ENCODE data around the gene RAPGEF1.

RAPGEF1 gene

DNA sequence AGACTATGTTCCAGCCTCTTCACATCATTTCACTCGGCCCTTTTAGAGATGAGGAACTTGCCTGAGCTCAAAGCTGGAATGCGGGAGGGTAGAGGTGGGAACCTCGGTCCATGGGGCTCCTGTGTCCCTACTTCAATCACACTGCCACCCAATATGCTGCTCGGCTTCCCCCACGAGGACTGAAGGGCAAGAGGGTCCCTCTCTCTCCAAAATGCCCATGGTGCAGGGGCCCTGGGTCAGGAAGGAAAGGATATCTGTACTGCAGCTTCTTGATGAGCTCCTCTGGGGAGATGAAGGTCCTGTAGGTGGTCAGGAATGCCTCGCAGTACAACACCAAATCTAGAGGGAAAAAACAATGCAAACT, 148.0 kb downstream of the RAPGEF1 start:
- DNase-seq (ENCODE audit: low read depth in 2 of 3, low spot score in 1 of 3): no peak

DNA sequence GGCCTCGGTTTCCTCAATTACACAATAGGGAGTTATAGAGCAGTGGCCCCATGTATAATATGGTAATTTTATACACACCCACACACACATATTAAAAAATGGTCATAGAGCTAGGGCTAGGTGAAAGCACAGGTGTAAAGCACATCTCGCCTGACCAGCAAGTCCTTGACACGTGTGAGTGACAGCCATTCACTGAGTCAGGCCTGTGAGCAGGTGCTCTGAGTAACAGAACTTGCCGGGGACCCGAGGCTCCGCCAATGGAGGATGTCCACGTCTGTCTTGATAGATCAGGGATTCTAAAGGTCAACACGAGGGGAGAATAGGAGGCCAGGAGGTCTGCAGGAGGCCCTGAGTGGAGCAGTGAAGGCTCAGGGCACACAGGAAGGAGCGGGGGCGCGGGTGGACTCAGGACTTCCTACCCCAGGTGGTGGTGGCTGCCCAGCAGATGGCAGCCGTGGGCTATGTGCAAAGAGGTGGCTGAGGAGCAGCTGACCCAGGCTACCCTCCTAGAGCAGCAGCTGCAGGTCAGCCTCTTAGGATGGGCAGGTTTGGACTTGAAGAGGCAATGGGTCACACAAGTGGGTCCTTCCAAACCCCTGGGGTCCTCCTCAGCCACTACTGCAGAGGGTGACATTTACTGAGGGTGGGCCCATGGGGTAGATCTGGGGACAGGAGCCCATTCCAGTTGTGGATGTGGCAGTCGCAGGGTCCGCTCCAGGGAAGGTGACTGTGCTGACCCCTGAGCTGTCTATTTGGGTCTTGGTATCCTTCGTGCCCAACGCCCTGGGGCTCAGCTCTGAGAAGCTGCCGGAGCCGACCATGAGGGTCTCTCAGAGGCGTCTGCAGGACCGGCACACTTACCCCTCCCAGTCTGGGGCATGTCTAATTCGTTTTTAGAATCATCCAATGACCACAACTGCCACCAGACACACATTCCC, 148.7 kb downstream of the RAPGEF1 start:
- peak; percentile 50 to 75 (median 68) for DNase-seq (ENCODE audit: low read depth in 2 of 3, low spot score in 1 of 3)

DNA sequence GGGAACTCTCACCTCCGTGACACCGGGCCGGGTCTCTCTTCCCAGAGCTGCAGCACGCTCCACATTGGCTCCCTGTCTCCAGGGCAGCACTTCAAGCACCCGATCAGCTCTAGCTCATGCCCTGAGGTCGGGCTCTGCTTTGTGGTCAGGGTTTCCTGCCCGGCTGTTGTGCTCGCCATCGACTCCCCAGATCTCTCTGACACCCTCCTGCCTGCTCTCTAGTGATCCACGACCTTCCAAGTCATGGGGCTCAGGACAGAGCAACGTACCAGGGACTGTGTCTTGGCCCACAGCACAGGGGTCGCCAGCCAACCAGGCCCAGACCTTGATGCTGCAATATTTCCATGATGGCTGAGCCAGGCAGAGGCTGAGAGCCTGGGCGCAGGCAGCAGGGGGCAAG, 149.4 kb downstream of the RAPGEF1 start:
- DNase-seq (ENCODE audit: low read depth in 2 of 3, low spot score in 1 of 3): no peak

DNA sequence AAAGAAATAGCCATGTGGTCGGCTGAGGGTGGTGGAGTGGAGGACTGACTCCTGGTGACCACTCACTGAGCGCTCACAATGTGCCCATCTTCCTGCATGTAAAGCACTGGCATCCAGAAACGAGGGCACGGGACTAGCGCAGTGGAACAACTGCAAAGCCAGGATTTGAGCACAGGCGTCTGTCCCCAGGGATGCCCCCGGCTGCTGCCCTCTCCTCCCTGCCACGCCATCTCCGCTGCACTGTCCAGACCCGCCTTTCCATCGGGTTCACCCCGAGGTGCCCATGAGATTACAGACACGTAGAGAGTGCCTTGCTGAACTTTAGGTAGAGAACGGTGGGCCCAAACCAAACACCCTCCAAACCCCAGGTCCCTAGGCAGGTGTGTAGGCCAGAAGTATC, 149.9 kb downstream of the RAPGEF1 start:
- no peak for DNase-seq (ENCODE audit: low read depth in 2 of 3, low spot score in 1 of 3)

DNA sequence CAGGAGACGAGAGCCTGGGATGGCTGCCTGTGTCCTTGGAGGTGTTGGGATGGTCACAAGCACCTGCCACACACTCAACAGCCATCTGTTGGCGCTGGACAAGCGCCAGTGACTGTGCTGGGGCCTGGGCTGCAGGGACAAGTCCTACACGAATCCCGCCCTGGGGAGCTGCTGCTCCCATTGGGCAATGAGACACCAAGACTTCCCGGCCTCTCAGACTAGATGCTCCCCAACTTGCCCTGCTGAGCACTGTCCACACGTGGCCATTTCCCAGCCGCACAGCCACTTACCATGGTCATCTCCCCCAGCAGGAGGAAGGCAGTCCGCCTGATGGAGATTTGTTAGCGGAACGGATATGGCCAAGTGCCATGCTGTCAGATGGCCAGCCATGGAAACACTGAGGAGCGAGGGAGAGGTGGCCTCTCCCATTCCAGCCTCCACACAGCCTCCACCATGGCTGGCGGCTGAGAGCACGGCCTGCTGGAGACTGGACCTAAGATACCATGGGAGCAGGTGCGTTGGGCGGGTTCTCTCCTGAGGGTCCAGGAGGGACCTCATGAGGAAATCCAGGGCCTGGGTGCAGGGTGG, 150.7 kb downstream of the RAPGEF1 start:
- no peak for DNase-seq (ENCODE audit: low read depth in 2 of 3, low spot score in 1 of 3)

DNA sequence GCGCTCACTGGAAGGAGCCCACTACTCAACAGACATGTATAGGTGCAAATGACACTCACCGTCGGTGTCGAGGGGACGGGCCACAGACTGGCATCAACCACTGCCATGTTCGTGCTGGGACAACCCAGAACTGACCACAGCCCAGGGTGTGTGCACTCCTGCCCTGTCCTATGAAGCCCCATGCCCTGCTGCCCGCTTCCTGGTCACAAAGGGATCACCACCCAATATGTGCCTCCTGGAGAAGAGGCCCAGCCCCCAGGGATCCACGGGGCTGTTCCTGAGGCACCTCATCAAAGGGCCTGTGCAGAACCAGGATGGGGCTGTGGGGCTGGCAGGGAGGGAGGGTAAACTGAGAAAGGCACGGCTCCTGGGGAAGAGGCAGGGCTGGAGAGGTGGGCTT, 151.5 kb downstream of the RAPGEF1 start:
- DNase-seq (ENCODE audit: low read depth in 2 of 3, low spot score in 1 of 3): no peak

DNA sequence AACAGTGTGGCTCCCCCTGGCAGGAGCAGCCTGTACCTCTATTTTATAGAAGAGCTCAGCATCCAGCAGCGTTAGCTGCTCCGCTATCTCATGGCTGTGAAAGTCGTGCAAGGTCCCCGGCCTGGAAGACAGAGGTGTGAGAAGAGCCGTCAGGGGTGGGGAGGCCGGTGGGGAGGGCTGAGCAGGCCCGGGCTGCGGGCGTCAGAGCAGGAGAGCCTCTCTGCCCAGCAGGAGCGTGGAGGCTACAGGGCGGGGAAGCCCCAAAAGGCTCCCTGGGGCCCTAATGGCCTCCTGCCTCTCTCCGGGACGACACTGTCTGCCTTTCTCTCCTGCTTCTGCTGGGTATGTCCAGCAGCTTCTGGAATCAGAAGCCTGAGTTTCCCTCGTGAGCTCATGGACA, 152.0 kb downstream of the RAPGEF1 start:
- no peak for DNase-seq (ENCODE audit: low read depth in 2 of 3, low spot score in 1 of 3)

DNA sequence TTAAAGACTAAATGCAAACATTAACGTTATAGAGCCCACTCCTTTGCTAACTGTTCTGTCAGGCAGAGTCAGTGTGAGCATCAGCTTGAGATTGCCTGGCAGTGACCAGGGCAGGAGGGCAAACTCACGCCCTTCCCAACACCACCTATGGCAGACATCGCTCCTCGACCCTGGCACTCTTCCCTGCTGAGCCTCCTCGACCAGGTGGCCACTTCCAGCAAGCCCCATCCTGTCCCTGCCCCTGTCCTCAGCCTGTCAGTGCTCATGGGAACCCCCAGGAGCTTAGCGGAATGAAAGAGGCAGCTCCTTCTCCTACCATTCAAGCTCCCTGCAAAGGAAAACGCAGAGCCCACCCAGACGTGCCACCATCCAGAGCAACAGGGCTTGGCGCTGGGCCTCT, 152.5 kb downstream of the RAPGEF1 start:
- no peak for DNase-seq (ENCODE audit: low read depth in 2 of 3, low spot score in 1 of 3)

DNA sequence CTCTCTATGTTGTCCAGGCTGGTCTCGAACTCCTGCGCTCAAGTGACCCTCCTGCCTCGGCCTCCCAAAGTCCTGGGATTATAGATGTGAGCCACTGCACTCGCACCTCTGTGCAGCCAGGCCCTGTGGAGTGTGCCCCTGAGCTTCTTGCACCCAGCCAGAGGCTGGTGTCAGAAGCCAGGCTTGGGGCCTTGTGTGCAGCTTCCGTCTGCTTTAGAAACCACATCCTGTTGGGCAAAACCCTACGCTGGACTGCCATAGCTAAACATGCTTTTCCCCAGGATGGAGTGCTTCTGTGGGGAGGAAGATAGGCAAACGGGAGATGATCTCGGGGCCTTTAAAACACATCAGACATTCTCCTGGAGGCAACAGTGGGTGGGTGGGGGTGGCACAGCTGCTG, 154.5 kb downstream of the RAPGEF1 start:
- DNase-seq (ENCODE audit: low read depth in 2 of 3, low spot score in 1 of 3): peak in 2 of 3 donors; percentile 12 to 23

DNA sequence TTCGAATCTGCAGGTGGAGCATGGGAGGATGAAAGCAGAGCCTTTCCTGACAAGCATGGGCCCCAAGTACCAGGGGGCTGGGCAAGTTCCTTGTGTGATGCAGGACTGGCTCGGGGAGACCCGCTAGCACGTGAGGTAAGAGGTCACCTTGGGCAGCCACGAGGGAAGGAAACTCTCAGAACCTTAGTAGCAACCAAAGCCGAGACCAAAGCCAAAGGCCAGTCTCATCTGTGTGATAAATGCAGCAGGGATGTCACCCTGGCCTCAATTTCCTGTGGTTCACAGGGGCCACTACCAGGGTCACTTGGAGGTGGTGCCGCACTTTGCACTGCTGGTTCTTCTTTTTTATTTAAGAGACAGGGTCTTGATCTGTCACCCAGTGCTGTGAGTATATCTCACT, 155.0 kb downstream of the RAPGEF1 start:
- no peak for DNase-seq (ENCODE audit: low read depth in 2 of 3, low spot score in 1 of 3)

DNA sequence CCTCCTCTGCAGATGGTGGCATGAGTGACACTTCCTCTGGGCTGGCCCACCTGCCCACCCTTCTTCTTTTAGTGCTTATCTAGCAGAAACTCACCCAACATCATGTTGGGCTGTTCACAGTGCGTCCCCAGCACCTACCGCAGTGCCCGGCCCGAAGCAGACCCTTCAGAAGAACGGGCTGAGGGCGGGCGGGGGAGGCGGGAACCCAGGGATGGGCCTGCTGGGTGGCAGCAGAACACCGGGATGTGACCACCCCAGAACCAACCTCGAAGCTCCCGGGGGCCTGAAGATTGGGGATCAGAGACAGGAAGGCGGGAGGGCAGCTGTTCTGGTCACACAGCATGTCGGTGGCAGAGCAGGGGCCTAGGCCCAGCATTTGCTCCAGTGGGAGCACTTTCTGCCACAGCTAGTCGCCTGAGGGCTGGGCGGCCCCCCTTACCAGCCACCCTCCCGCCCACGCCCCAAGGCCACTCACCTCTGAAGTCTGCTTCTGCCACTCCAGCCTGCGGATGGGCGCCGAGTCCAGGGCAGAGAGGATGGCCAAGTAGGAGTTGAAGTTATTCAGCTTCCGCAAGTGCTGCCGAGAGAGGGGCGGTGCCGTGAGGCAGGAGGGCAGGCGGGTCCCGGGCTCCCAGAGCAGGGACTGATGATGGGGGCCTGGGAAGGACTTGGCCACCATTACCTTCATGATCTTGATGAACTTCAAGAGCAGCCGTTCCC, 155.9 kb downstream of the RAPGEF1 start:
- no peak for DNase-seq (ENCODE audit: low read depth in 2 of 3, low spot score in 1 of 3)

DNA sequence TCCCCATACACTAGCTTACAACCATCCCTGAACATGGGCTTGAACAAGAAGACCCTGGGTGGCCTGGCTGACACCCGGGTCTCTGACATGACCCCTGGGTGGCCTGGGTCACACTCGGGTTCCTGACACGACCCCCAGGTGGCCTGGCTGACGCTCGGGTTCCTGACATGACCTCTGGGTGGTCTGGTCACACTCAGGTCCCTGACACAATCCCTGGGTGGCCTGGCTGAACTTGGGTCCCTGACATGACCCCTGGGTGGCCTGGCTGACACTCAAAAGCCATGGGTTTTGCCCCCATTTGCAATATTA, 156.6 kb downstream of the RAPGEF1 start:
- DNase-seq (ENCODE audit: low read depth in 2 of 3, low spot score in 1 of 3): no peak

DNA sequence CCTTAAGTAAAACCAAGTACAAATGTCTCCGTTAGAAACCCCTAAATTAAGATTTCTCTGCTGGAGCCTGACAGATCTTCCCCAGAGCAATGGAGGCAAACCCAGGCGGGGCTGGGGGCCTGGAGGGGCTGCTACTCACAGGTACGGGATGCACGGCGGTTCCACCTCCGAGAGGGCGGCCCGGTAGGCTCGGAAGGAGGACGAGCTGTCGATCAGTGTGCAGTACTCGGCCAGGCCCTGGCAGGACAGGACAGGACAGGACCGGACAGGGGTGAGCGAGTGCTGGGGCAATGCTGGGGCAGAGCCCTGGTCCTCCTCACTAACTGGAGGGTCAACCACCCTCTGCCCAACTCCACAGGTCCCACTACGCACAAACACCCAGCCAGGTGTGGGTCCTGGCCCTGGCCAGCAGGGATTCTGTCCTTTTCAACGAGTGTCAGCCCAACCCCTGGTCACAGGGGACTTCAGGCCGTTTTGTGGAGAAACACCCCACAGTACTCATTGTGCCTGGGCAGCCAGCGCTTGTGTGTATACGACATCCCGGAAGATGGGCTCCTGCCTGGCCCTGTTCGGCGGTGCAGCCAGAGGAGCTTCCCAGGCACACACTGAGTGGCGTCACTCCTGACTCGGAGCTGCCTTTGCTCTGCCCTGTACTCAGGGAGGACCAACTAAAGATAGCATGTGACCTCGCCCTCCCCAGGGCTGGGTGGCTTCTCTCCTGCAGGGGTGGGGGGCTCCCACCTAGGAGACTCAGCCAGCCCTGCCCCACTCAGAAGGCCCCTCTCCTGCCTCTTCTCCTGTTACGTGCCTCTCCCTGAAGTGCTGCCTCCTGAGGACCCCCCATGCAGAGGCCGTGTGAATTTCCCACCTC, 157.2 kb downstream of the RAPGEF1 start:
- no peak for DNase-seq (ENCODE audit: low read depth in 2 of 3, low spot score in 1 of 3)

DNA sequence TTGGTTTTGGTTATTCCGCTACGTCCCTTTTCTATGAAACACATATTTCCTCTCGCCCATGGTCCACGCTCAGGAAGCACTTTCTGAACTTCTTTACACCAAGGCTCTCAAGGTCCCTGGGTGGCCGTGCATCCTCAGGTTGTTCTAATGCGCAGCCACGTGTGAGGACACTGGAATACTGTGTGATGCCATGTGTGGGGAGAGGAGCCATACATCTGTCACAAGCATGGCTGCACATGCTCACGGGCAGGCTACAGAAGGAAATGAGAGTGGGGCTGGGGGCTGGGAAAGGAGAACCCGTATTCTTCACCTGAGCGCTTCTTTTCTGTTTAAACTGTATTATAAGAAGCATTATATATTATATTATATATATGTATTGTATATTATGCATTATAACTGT, 157.8 kb downstream of the RAPGEF1 start:
- DNase-seq (ENCODE audit: low read depth in 2 of 3, low spot score in 1 of 3): no peak

DNA sequence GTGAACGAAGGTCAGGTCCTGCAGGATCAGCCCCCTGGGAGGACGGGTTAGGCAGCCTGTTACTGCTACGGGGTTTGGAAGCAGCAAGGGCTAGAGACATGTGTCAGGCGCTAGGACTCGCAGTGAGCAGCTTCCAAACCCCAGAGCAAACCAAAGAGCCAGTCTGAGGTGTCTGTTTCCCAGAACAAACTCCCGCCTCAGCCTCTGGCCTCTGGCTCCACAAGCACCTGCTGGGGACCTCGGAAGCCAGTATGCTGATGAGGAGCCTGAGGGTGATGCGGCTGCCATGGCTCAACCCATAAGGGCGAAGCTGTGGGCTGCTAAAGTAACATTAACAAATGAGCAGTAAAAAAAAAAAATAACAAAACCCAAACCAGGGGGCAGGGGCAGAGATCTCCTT, 159.5 kb downstream of the RAPGEF1 start:
- no peak for DNase-seq (ENCODE audit: low read depth in 2 of 3, low spot score in 1 of 3)

DNA sequence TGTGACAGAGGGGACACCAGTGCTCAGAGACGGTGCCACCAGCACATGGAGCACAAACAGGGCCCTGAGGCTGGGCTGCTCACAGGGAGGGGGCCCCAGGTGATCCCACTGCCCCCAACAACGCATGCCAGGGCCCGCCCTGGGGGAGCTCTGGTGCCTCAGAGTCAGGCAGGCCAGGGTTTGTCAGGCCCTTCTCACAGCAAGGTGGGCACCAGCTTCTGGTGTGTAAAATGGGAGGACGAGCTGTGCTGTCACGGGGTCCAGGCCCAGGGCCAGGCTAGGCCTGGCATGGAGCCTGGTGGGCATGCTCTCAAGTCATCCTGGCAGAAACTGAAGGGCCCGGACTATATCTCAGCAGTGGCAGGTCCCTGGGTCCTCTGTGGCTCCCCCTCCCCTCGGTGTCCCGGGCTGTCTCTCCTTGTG, 160.1 kb downstream of the RAPGEF1 start:
- no peak for DNase-seq (ENCODE audit: low read depth in 2 of 3, low spot score in 1 of 3)

DNA sequence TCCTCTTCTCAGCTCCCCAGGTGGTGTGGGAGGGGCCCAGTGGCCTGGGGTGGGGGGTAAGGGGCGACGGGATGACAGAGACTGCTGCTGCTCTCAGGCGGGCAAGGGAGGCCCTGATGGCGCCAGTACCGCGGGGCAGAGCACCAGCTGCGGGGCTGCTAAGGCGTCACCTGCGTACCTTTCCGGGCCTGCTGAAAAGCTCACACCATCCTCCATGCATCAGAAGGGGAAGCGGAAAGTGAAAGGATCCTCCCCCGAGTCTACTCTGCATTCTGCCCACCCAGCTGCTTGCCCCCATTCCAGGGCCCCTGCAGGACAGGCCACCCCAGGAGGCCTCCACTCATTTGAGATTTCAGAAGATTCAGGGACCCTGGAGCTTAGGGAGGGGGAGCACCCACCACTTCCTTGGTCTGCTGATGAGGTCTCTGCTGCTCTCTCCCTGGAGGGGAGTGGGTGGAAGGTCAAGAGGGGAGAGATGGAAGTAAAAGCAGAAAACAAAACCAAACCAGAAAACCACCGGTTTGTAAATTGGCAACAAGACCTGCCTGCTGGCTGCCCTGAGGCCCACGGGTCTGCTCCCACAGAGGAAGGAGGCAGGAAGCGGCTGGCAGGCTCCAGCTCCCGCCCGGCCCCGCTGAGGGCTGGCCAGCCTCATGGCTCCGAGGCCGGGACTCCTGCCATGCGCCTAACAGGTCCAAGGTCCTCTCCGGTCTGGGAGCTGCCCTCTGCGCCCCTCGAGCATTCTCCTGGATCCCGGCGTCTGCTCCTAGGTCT, 161.0 kb downstream of the RAPGEF1 start:
- DNase-seq (ENCODE audit: low read depth in 2 of 3, low spot score in 1 of 3): peak in 1 of 3 donors; percentile 19

DNA sequence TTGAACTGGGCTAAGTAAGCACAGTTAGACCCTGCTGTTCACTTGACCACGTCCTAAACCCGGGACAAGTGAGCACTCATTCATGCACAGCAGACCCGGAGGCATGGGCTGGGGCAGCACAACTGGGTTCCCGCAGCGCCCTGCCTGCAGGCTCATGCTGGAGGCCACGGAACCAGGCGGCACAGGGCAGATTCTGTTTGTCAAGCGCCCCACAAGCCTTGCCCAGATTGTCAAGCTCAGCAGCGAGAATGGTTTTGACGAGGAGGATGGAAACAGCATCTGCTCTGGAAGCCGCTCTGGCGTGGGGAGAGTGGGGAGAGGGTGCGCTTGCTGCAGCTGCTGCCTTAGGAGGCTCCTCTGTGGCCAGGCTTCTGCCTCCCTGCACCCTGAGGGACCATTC, 161.9 kb downstream of the RAPGEF1 start:
- no peak for DNase-seq (ENCODE audit: low read depth in 2 of 3, low spot score in 1 of 3)

DNA sequence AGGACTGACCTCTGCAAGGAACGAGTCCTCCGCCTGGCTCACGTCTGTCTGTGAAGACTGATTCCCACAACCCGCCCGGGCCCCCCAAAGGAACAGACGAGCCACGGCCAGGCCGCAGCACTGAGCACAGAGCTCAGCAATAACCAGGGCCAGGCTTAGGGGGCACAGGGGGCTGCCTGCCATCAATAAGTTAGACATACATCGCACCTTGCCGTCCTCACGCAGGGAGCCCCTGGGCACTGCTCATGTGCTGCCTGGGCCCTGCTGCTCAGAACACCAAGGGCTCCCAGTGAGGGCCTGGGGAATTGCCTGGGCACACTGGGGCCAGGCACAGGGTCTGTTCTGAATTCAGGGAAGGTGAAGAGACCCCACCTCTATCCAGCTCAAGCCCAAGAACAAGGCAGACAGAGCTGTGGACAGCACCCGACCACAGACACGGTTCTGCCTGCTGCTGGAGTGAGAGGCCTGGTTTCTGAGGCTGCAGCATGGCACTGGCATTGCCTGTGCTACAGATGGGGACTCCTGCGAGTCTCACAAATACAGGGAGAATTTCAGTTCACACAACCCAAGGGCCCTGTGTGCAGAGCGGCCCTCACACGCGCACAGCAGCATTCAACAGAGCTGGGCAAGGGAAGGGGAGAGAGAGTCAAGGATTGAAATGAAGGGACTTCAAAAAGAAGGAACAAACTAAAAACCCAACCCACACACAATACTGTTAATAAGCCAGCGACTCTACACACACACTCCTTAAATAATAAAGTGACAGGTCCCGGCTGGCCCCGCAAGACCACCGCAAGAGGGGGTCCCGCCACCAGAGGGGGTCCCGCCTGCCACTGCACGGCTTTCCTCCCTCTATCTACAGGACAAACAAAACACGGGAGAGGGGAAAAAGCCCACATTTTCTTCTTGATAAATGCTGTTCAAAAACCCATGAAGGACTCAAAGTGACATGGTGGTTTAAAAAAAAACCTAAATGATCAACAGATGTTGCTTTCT, 162.6 kb downstream of the RAPGEF1 start:
- no peak for DNase-seq (ENCODE audit: low read depth in 2 of 3, low spot score in 1 of 3)
